Measurements from ENCODE around the gene CACNA1G. TPM values are rescaled to one million over a fixed set of nuclear protein-coding genes. Genes with fewer than 3 reads are reported as not detected.

CACNA1G gene
- total and polyA plus RNA-seq, 9 of the 15 experiments (the other 6 are each of a cell fraction or from before 2014, with no cell fraction given): 0.01 TPM; not detected in 8

DNA sequence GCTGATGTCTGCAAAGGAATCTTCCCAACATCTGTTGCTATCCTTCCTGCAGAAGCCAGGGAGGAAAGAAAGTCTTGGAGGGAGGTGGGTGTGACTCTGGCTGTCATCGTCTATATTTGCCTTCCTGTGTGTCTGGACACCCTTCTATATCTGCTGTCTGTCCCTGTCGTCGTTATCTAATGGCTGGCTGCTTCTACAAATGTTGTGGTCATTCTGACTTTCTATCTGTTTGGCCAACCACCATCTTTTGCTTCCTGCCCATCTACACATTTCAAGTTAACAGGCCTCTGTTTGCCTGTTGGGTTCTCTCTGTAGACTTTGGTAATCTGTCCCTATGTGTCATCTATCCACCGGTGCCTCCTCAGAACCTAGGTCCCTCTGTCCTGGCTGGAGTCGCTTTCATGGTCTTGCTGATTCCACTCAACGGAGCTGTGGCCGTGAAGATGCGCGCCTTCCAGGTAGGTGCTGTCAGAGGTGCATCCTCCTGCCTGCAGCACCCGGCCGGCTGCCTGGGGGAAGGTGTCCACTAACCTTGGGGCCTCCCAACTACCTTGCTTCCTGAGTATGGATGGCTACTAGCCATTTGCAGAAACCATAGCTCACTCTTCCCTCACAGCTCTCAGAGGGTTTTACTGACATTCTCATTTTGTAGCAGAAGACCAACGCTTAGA is 104.4 kb downstream of the CACNA1G start (continued):
- TF ChIP-seq SLC30A9 (CRISPR knock-in tag; IDR thresholded peaks at IDR 0.05) (no peak), NCOA2 (IDR thresholded peaks at IDR 0.05; ENCODE audit: partially characterized antibody in 2 of 2) (no peak), ZNF583 (CRISPR knock-in tag; IDR thresholded peaks at IDR 0.05) (peak; percentile 8; the same call in 1 of the 2 replicates), ZNF134 (CRISPR knock-in tag; conservative IDR thresholded peaks at IDR 0.05) (no peak), BMI1 (IDR thresholded peaks at IDR 0.05; ENCODE audit: low read length) (no peak), HMBOX1 (IDR thresholded peaks at IDR 0.05) (no peak), PBX2 (CRISPR knock-in tag; IDR thresholded peaks at IDR 0.05; ENCODE audit: low read depth) (no peak), PBX2 (tag; conservative IDR thresholded peaks at IDR 0.05; ENCODE audit: low read depth) (no peak), GTF2E2 (tag; IDR thresholded peaks at IDR 0.05) (no peak)
- TF ChIP-seq, protein P1, sequence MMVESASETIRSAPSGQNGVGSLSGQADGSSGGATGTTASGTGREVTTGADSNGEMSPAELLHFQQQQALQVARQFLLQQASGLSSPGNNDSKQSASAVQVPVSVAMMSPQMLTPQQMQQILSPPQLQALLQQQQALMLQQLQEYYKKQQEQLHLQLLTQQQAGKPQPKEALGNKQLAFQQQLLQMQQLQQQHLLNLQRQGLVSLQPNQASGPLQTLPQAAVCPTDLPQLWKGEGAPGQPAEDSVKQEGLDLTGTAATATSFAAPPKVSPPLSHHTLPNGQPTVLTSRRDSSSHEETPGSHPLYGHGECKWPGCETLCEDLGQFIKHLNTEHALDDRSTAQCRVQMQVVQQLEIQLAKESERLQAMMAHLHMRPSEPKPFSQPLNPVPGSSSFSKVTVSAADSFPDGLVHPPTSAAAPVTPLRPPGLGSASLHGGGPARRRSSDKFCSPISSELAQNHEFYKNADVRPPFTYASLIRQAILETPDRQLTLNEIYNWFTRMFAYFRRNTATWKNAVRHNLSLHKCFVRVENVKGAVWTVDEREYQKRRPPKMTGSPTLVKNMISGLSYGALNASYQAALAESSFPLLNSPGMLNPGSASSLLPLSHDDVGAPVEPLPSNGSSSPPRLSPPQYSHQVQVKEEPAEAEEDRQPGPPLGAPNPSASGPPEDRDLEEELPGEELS (CRISPR knock-in tag; IDR thresholded peaks at IDR 0.05; ENCODE audit: borderline replicate concordance): no peak
